Central memory CD4-positive, alpha-beta T cell (primary cell): ENCODE data around the gene MARCHF6.
"Not testable (repeated sequence)": the region's sequence is repeated elsewhere in the genome, so short reads cannot be mapped to it uniquely, and the experiment has no call there.

Experiments used
- DNase-seq: peaks from one replicate; pipeline ENCODE4 v3.0.0; 2022

Gene MARCHF6

DNA sequence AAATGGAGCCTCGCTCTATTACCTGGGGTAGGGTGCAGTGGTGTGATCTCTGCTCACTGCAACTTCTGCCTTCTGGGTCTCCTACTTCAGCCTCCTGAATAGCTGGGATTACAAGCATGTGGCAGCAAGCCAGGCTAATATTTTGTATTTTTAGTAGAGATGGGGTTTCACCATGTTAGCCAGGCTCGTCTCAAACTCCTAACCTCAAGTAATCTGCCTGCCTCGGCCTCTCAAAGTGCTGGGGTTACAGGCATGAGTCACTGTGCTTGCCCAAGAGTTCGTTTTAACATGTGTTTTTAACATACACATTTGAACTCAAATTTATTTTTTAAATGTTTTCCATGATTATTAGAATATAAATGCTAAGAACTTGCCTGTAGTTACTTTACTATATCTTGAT lies 34.2 kb downstream of the MARCHF6 start:
- no peak for DNase-seq

GRCh38 chr5:10391130-10391529 lies 37.6 kb downstream of the MARCHF6 start:
- DNase-seq = no peak

DNA sequence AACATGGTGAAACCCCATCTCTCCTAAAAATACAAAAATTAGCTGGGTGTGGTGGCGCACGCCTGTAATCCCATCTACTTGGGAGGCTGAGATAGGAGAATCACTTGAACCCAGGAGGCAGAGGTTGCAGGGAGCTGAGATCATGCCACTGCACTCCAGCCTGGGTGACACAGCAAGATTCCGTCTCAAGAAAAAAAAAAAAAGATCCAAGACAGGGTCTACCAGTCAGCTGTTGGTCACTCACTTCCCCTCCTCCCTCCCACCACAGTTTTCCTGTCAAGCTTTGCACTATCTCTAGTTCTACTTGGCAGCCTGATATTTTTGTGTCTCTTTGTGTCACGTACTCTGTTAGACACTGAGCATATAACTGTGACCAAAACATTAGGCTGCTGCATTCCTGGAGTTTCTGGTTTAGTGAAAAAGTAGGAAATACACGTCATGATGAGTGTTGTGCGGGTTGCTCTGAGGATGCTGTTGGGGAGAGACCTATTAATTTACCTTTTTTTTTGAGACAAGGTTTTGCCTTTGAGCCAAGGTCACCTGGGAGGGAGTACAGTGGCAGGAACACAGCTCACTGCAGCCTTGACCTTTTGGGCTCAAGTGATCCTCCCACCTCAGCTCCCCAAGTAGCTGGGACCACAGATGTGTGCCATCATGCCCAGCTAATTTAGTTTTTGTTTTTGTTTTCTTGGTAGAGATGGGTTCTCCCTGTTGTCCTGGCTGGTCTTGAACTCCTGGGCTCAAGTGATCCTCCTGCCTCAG lies 39.3 kb downstream of the MARCHF6 start:
- DNase-seq = not testable (repeated sequence)

DNA sequence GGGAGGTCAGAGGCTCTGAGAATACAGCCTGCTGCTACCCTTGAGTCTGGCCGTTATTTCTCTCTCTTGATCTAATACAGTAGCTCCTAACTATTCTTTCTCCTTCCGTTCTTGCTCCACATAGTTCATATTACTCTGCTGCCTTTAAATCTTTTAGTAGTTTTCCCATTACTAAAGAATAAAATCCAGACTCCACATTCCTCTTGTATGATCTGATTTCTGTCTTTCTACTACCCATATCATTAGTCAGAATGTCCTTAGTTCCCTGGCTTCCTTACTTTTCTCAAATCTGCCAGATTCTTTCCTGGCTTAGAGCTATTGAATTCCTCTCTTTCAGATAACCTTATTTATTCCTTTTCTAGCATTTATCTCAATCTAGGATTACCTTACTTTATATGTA lies 40.0 kb downstream of the MARCHF6 start:
- DNase-seq = no peak

DNA sequence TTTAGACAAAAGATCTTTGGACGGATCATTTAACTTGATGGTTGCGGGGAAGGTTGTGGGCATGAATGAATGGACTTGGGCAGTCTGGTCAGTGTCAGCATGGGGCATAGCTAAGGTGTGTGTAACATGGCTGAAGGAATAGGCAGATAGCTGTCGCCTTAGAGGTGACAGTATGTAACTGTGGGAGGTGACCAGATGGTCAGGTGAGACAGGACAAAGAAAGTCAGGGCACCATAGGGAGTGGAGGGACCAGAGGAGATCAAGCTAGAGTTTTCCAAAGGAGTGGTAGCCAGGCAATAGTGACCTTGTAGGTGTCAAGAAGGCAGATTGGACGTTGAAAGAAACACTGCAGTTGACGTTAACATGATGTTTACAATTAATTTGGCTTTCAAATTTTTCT lies 43.1 kb downstream of the MARCHF6 start:
- no peak for DNase-seq

DNA sequence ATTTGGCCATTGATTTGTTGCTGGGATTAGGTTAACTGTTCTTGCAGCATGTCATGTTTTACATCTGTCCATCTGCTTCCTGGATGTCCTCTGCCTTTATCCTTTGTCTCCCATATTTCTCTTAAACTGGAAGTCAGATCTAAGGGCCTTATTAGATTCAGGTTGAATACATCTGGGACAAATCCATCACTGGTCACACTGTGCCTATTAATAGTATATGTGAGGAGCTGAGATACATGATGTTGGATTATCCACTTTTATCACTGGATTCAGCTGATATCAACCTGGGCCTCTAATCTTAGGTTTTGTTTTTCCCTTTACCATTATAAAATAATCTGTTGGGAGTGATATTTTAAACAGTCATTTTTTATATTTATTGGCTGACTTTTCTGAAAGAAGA lies 46.3 kb downstream of the MARCHF6 start:
- no peak for DNase-seq

DNA sequence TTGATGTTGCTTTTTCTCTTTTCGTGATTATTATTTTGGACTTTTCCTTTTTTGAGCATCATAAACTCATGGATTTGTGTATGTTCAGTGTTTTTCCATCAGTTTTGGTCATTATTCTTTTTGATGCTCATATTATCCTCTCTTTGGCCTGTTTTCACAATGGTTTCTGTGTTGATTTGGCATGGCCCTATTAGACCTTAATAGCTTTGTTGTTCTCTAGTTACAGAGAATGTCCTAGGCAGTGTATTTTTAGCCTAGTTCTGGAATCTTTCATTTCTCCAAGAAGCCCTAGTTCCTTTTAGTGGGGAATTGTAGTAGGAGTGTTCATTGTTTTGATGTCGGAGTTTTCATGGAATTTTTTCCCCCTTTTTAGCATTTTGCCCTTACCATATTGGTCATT lies 46.9 kb downstream of the MARCHF6 start:
- DNase-seq = no peak

GRCh38 chr5:10400831-10401230 lies 47.3 kb downstream of the MARCHF6 start:
- DNase-seq = no peak

- DNase-seq = no peak
Observed at GRCh38 chr5:10401498-10401897, 48.0 kb downstream of the MARCHF6 start.
